Lung (tissue), 12 donors: ENCODE results near the gene C1QL4. TPM values are rescaled to one million over a fixed set of nuclear protein-coding genes. Genes with fewer than 3 reads are reported as not detected.

Experiments
- ATAC-seq: fragments of 200-7000 bp; cut with Tn5 transposase; one replicate; pipeline ENCODE4 v1.9.1; 2020; ENCODE audit warnings: moderate number of reproducible peaks; ENCODE audit not compliant: insufficient read depth, low FRiP score
- DNase-seq, 3 donors: peaks; one replicate each; pipeline ENCODE4 v3.0.0-alpha.2; 2013 to 2017
- H3K27ac ChIP-seq, 2 donors: one replicate each; pipeline ENCODE4 v1.5.1; 2013; ENCODE audit warnings: mild to moderate bottlenecking in 2 of 2, moderate library complexity in 2 of 2, control low read depth in 1 of 2, inconsistent platforms in 1 of 2, low read depth in 1 of 2, low read length in 1 of 2
- H3K27me3 ChIP-seq, 3 donors: one replicate each; pipeline ENCODE4 v1.5.1; 2013; ENCODE audit warnings: low read length in 2 of 3; ENCODE audit not compliant: control insufficient read depth in 3 of 3, insufficient read depth in 3 of 3
- H3K36me3 ChIP-seq, 4 donors: one replicate each; pipeline ENCODE4 v1.5.1; 2013; ENCODE audit warnings: low read length in 4 of 4, mild to moderate bottlenecking in 1 of 4, moderate library complexity in 1 of 4; ENCODE audit not compliant: control insufficient read depth in 4 of 4, insufficient read depth in 4 of 4
- H3K4me1 ChIP-seq, 5 donors: one replicate each; pipeline ENCODE4 v1.5.1; 2013; ENCODE audit warnings: low read length in 5 of 5, mild to moderate bottlenecking in 2 of 5, moderate library complexity in 1 of 5; ENCODE audit not compliant: control insufficient read depth in 5 of 5, insufficient read depth in 5 of 5
- H3K4me3 ChIP-seq: one replicate; pipeline ENCODE4 v1.5.1; 2013; ENCODE audit warnings: mild to moderate bottlenecking, control low read depth, moderate library complexity
- H3K9ac ChIP-seq, 2 donors: one replicate each; pipeline ENCODE4 v1.5.1; 2013; ENCODE audit warnings: low read length in 2 of 2, control low read depth in 1 of 2; ENCODE audit not compliant: insufficient read depth in 1 of 2
- H3K9me3 ChIP-seq, 4 donors: one replicate each; pipeline ENCODE4 v1.5.1; 2013; ENCODE audit warnings: low read length in 3 of 4, mild to moderate bottlenecking in 1 of 4, moderate library complexity in 1 of 4; ENCODE audit not compliant: control insufficient read depth in 4 of 4, insufficient read depth in 3 of 4
- WGBS, 2 donors: extraction: QIAGEN DNeasy Blood & Tissue Kit; methylation state at CpG; one replicate each; pipeline ENCODE4 v1.1.7; 2013; 5-methylcytosine and 5-hydroxymethylcytosine counted together
- polyA plus RNA-seq, 2 donors: library from polyadenylated mRNA; stranded (reverse); fragments of 200-250 nt; gene quantifications; one replicate each; pipeline ENCODE4 v1.2.1, GENCODE V29; 2013
- total RNA-seq, 2 donors: library from RNA; depleted of rRNA in 1 of 2; stranded (reverse); fragments of >200 nt in 1 of 2; gene quantifications; one replicate each; pipeline ENCODE4 v1.2.1, GENCODE V29; 2014 to 2021
- TF ChIP-seq, protein P1 (sequence below): IDR thresholded peaks from 2 replicates; pipeline ENCODE4 v1.5.1; 2012; ENCODE audit warnings: mild to moderate bottlenecking; ENCODE audit errors: control extremely low read depth, extremely low read depth
- donor health status: control.
- donor health status: control.
- donor health status: Bipolar disorder and iron deficiency.
- donor health status: healthy.
- donor health status: DM: yes; HTN: yes; CAD: no.

C1QL4 gene
- total and polyA plus RNA-seq, 4 donors = 0.06 TPM; not detected in 3

DNA sequence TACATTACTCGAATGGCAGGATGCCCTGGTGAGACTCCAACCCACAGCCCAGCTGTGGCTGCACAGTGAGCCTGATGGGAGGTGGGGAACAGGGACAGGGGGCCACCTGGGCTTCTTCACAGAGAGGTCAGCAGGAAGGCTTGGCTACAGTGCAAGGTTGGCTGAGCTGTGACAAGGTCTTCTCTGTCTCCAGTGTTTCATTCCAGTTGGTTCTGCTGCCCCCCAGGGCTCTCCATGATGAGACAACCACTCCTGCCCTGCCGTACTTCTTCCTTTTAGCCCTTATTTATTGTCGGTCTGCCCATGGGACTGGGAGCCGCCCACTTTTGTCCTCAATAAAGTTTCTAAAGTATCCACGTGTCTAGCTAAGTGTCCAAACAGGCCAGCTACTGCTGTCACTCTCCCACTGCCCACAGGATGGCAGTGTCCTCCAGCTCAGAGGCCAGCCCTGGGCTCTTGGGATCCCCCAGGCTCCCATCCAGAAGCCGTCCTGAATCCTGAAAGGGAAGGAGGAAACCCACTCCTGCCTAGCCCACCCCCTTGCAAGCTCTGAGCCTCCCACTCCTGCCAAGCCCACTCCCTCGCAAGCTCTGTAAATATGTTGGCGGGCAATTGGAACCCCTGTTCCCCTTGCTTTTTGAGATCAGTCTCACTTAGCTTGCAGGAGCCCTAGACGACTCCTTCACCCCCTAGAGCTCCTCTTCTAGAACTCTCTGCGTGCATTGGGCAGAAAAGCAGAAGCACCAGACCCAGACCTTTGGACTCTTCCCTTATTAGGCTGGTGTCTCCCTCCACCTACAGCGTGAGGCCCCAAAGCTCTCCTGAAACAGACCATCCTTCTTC is 5.4 kb downstream of the C1QL4 start:
- H3K36me3 ChIP-seq = peaks cover 0 to 7% (median 0%) of the 10 kb centered on the region in 4 donors
- H3K4me1 ChIP-seq = peaks cover 0 to 6% (median 5%) of the 10 kb centered on the region in 5 donors
- TF ChIP-seq, protein P1, sequence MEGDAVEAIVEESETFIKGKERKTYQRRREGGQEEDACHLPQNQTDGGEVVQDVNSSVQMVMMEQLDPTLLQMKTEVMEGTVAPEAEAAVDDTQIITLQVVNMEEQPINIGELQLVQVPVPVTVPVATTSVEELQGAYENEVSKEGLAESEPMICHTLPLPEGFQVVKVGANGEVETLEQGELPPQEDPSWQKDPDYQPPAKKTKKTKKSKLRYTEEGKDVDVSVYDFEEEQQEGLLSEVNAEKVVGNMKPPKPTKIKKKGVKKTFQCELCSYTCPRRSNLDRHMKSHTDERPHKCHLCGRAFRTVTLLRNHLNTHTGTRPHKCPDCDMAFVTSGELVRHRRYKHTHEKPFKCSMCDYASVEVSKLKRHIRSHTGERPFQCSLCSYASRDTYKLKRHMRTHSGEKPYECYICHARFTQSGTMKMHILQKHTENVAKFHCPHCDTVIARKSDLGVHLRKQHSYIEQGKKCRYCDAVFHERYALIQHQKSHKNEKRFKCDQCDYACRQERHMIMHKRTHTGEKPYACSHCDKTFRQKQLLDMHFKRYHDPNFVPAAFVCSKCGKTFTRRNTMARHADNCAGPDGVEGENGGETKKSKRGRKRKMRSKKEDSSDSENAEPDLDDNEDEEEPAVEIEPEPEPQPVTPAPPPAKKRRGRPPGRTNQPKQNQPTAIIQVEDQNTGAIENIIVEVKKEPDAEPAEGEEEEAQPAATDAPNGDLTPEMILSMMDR = peak; percentile 45
- peaks cover 0 to 3% (median 0%) of the 10 kb centered on the region in 4 donors for H3K9me3 ChIP-seq
- peak; percentile 79 for ATAC-seq
- WGBS, 2 donors = 54 to 67% methylated on average over 11 of the region's 11 CpGs
- H3K27me3 ChIP-seq = peaks cover 7 to 35% (median 32%) of the 10 kb centered on the region in 3 donors
- DNase-seq = peak; percentile 75 to 80 (median 75)
- H3K9ac ChIP-seq = no peak overlapping the region
- H3K27ac ChIP-seq = no peak overlapping the region
- H3K4me3 ChIP-seq = no peak overlapping the region

DNA sequence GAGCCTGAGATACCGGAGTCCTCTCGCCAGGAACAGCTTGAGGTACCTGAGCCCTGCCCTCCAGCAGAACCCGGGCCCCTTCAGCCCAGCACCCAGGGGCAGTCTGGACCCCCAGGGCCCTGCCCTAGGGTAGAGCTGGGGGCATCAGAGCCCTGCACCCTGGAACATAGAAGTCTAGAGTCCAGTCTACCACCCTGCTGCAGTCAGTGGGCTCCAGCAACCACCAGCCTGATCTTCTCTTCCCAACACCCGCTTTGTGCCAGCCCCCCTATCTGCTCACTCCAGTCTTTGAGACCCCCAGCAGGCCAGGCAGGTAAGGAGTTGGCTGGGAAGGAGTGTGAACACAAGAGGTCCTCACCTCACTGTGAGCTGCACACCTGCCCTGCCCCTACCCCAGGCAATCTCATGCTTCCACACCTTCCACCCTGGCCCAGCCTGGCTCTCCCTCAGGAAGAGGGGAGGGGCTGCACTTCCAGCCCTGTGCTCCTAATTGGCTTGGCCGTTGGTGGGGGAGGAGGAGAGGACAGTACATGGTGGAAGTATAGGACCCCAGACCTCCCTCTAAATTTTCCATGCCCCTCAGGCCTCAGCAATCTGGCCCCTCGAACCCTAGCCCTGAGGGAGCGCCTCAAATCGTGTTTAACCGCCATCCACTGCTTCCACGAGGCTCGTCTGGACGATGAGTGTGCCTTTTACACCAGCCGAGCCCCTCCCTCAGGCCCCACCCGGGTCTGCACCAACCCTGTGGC is 6.2 kb downstream of the C1QL4 start:
- H3K36me3 ChIP-seq = peaks cover 0 to 7% (median 0%) of the 10 kb centered on the region in 4 donors
- TF ChIP-seq, protein P1 = no peak
- no peak overlapping the region for H3K4me3 ChIP-seq
- 86 to 87% methylated on average over 14 of the region's 14 CpGs for WGBS, 2 donors
- DNase-seq (no peak), ATAC-seq (no peak)
- no peak overlapping the region for H3K27ac ChIP-seq
- H3K9me3 ChIP-seq = no peaks in the 10 kb centered on the region
- H3K4me1 ChIP-seq = peaks cover 0 to 5% (median 3%) of the 10 kb centered on the region in 5 donors
- no peak overlapping the region for H3K9ac ChIP-seq
- peaks cover 7 to 31% (median 29%) of the 10 kb centered on the region in 3 donors for H3K27me3 ChIP-seq

DNA sequence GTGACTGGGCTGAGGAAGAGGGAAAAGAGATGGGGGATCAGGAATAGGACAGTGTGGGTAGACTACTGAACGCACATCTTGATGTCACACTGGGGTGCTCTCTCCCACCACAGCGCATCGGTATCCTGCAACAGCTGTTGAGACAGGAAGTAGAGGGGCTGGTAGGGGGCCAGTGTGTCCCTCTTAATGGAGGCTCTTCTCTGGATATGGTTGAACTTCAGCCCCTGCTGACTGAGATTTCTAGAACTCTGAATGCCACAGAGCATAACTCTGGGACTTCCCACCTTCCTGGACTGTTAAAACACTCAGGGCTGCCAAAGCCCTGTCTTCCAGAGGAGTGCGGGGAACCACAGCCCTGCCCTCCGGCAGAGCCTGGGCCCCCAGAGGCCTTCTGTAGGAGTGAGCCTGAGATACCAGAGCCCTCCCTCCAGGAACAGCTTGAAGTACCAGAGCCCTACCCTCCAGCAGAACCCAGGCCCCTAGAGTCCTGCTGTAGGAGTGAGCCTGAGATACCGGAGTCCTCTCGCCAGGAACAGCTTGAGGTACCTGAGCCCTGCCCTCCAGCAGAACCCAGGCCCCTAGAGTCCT is 6.9 kb downstream of the C1QL4 start:
- peaks cover 0 to 7% (median 0%) of the 10 kb centered on the region in 4 donors for H3K36me3 ChIP-seq
- H3K9ac ChIP-seq = no peak overlapping the region
- H3K9me3 ChIP-seq = no peaks in the 10 kb centered on the region
- WGBS, 2 donors = 97 to 99% methylated on average over 7 of the region's 7 CpGs
- no peak overlapping the region for H3K27ac ChIP-seq
- peaks cover 0 to 5% (median 3%) of the 10 kb centered on the region in 5 donors for H3K4me1 ChIP-seq
- H3K4me3 ChIP-seq = no peak overlapping the region
- DNase-seq (no peak), ATAC-seq (no peak)
- TF ChIP-seq, protein P1 = no peak
- peaks cover 3 to 25% (median 22%) of the 10 kb centered on the region in 3 donors for H3K27me3 ChIP-seq
